GM23338 (cell line): ENCODE results near the gene KRTAP13-4. TPM values are rescaled to one million over a fixed set of nuclear protein-coding genes. Genes with fewer than 3 reads are reported as not detected.

ENCODE experiments used
- ATAC-seq: fragments of 200-7000 bp; cut with Tn5 transposase; 3 replicates; pipeline ENCODE4 v1.9.1; 2020
- DNase-seq: peaks from one replicate; pipeline ENCODE4 v3.0.0-alpha.2; 2015; ENCODE audit warnings: low spot score
- H2AFZ ChIP-seq: fragments of 200-600 bp; sonication (generic); 2 replicates; pipeline ENCODE4 v1.8.0; 2016; ENCODE audit warnings: antibody characterized with exemption, mild to moderate bottlenecking, moderate library complexity
- H3F3A ChIP-seq: fragments of 200-600 bp; sonication (generic); replicated peaks from 2 replicates; pipeline ENCODE4 v1.8.0; 2017; ENCODE audit warnings: antibody characterized with exemption, mixed run types, low read depth
- H3K27ac ChIP-seq: fragments of 200-600 bp; sonication (generic); 2 replicates; pipeline ENCODE4 v1.6.1; 2016; ENCODE audit warnings: low read depth
- H3K27me3 ChIP-seq: fragments of 200-600 bp; sonication (generic); 2 replicates; pipeline ENCODE4 v1.8.0; 2016; ENCODE audit warnings: mild to moderate bottlenecking, mixed run types, moderate library complexity; ENCODE audit not compliant: insufficient read depth
- H3K36me3 ChIP-seq: fragments of 200-600 bp; sonication (generic); 2 replicates; pipeline ENCODE4 v1.8.0; 2016; ENCODE audit warnings: mild to moderate bottlenecking; ENCODE audit not compliant: insufficient read depth
- H3K4me1 ChIP-seq: fragments of 200-600 bp; sonication (generic); 2 replicates; pipeline ENCODE4 v1.8.0; 2016; ENCODE audit warnings: mild to moderate bottlenecking, moderate library complexity; ENCODE audit not compliant: insufficient read depth
- H3K4me2 ChIP-seq: fragments of 200-600 bp; sonication (generic); 2 replicates; pipeline ENCODE4 v1.7.1; 2017; ENCODE audit warnings: mixed run types
- H3K4me3 ChIP-seq: fragments of 200-600 bp; sonication (generic); 2 replicates; pipeline ENCODE4 v1.6.1; 2016; ENCODE audit warnings: mixed run types
- H3K79me2 ChIP-seq: fragments of 200-600 bp; sonication (generic); replicated peaks from 2 replicates; pipeline ENCODE4 v1.8.0; 2017; ENCODE audit warnings: mild to moderate bottlenecking; ENCODE audit not compliant: insufficient read depth
- H3K9me2 ChIP-seq: fragments of 200-600 bp; sonication (generic); 2 replicates; pipeline ENCODE4 v1.8.0; 2017; ENCODE audit not compliant: insufficient read depth
- H4K20me1 ChIP-seq: fragments of 200-600 bp; sonication (generic); replicated peaks from 2 replicates; pipeline ENCODE4 v1.8.0; 2017; ENCODE audit warnings: mild to moderate bottlenecking; ENCODE audit not compliant: insufficient read depth
- H3K27ac Mint-ChIP-seq: 2 replicates; pipeline ENCODE4 v1.8.0; 2020; ENCODE audit warnings: inconsistent platforms, mild to moderate bottlenecking, moderate library complexity, mixed read lengths
- H3K27me3 Mint-ChIP-seq: 3 replicates; pipeline ENCODE4 v1.8.0; 2022; ENCODE audit warnings: low read depth, mild to moderate bottlenecking, moderate library complexity, mixed read lengths, inconsistent platforms; ENCODE audit not compliant: insufficient read depth, poor library complexity
- H3K36me3 Mint-ChIP-seq: 3 replicates; pipeline ENCODE4 v1.8.0; 2021; ENCODE audit warnings: low read depth, mild to moderate bottlenecking, inconsistent platforms, moderate library complexity, mixed read lengths
- H3K4me1 Mint-ChIP-seq: 3 replicates; pipeline ENCODE4 v1.8.0; 2020; ENCODE audit warnings: mild to moderate bottlenecking, inconsistent platforms, mixed read lengths
- H3K4me3 Mint-ChIP-seq: 3 replicates; pipeline ENCODE4 v1.8.0; 2021; ENCODE audit warnings: moderate library complexity, mild to moderate bottlenecking, inconsistent platforms, mixed read lengths
- H3K9me3 Mint-ChIP-seq: 3 replicates; pipeline ENCODE4 v1.8.0; 2020; ENCODE audit warnings: moderate library complexity, mild to moderate bottlenecking, inconsistent platforms, mixed read lengths
- CREB1 ChIP-seq: fragments of 250-450 bp; sonication (Bioruptor Pico); IDR thresholded peaks from 2 replicates; pipeline ENCODE4 v1.5.0; 2020; ENCODE audit warnings: low read depth, mild to moderate bottlenecking, moderate library complexity
- CTCF ChIP-seq, 2 experiments: fragments of 200-600 bp in 1 of 2; sonication (generic) in 1 of 2; conservative IDR thresholded peaks; 2 replicates each; pipeline versions ENCODE4 v1.5.1 to v1.6.1; 2016 to 2017; ENCODE audit warnings: antibody characterized with exemption in 2 of 2, low read depth in 2 of 2, mild to moderate bottlenecking in 2 of 2, moderate library complexity in 1 of 2
- ETS1 ChIP-seq: IDR thresholded peaks from 2 replicates; pipeline ENCODE4 v1.6.1; 2016; ENCODE audit warnings: antibody characterized with exemption
- EZH2 ChIP-seq: fragments of 200-600 bp; sonication (generic); IDR thresholded peaks from one replicate; pipeline ENCODE4 v1.8.0; 2017; ENCODE audit warnings: antibody characterized with exemption, mild to moderate bottlenecking, low read depth; ENCODE audit not compliant: unreplicated experiment
- EZH2phosphoT487 ChIP-seq: fragments of 200-600 bp; sonication (generic); IDR thresholded peaks from one replicate; pipeline ENCODE4 v1.8.1; 2018; ENCODE audit warnings: antibody characterized with exemption; ENCODE audit not compliant: unreplicated experiment
- JUNB ChIP-seq: IDR thresholded peaks from one replicate; pipeline ENCODE4 v1.6.1; 2016; ENCODE audit warnings: antibody characterized with exemption; ENCODE audit not compliant: unreplicated experiment
- NANOG ChIP-seq: IDR thresholded peaks from 2 replicates; pipeline ENCODE4 v1.6.1; 2016; ENCODE audit warnings: antibody characterized with exemption, borderline replicate concordance
- POLR2AphosphoS5 ChIP-seq: IDR thresholded peaks from 2 replicates; pipeline ENCODE4 v1.6.1; 2016; ENCODE audit warnings: antibody characterized with exemption, low read depth
- REST ChIP-seq: IDR thresholded peaks from one replicate; pipeline ENCODE4 v1.6.1; 2018; ENCODE audit warnings: antibody characterized with exemption; ENCODE audit not compliant: unreplicated experiment
- STAT1 ChIP-seq: IDR thresholded peaks from one replicate; pipeline ENCODE4 v1.6.1; 2016; ENCODE audit warnings: antibody characterized with exemption; ENCODE audit not compliant: unreplicated experiment
- ZNF114 ChIP-seq: fragments of 250-450 bp; sonication (Bioruptor Pico); IDR thresholded peaks from 2 replicates; pipeline ENCODE4 v1.5.0; 2020; ENCODE audit warnings: mild to moderate bottlenecking, moderate library complexity
- ZNF331 ChIP-seq: fragments of 250-450 bp; sonication (Bioruptor Pico); IDR thresholded peaks from 2 replicates; pipeline ENCODE4 v1.5.0; 2020; ENCODE audit warnings: low read depth, mild to moderate bottlenecking, moderate library complexity
- ZNF462 ChIP-seq: fragments of 250-450 bp; sonication (Bioruptor Pico); IDR thresholded peaks from 2 replicates; pipeline ENCODE4 v1.5.0; 2020; ENCODE audit warnings: mild to moderate bottlenecking, moderate library complexity
- polyA plus RNA-seq: library from polyadenylated mRNA; unstranded; fragments of >200 nt; fragmentation: Nextera tagmentation; extraction: Ambion mirVana; gene quantifications from 2 replicates; pipeline ENCODE4 v1.2.1, GENCODE V29; 2016
- total RNA-seq: library from RNA; depleted of rRNA; stranded (reverse); fragments of >200 nt; shearing (Covaris generic); gene quantifications from 2 replicates; pipeline ENCODE4 v1.2.3, GENCODE V29; 2014

Gene KRTAP13-4
- total and polyA plus RNA-seq, 2 experiments from 2014 or later: not detected

DNA sequence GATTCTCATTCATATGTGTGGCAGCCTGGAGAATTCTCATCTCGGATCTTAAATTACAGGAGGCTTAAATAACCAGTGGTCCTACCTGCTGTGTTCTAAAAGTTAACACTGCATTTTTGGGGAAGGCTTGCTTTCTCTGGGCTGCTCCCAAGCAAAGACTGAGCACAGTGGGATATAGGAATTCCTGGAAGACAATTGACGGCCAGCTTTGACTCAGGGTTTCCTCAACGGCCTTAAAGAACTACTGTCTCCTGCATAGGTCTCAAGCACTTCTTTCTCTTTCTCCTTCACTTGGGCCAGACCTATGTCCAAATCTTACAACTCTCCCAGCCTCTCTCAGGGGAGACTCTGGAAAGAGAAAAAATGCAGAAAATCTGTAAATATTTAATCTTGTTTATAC is 3.3 kb upstream of the KRTAP13-4 start:
- peak; percentile 99 for ATAC-seq

More for the DNA sequence above, 3.3 kb upstream of the KRTAP13-4 start:
- Mint-ChIP-seq H3K4me1 (peaks cover 40% of the 10 kb centered on the region), H3K27ac (peak overlapping the region; percentile 86; the same call in 1 of the 2 replicates), H3K36me3 (peaks cover 8% of the 10 kb centered on the region), H3K4me3 (no peak overlapping the region), H3K27me3 (peaks cover 4% of the 10 kb centered on the region), H3K9me3 (peaks cover 11% of the 10 kb centered on the region)
- no peak overlapping the region for H2AFZ ChIP-seq
- peaks cover 4% of the 10 kb centered on the region; the same call in 1 of the 2 replicates for H3K4me1 ChIP-seq
- DNase-seq: peak; percentile 86
- H3K27ac ChIP-seq: peak overlapping the region; percentile 35
- no peaks in the 10 kb centered on the region for H3K27me3 ChIP-seq
- no peaks in the 10 kb centered on the region for H3F3A ChIP-seq
- 0 out of 2 replicates have a peak, but pooled peaks cover 4% of the 10 kb centered on the region for H3K9me2 ChIP-seq
- H3K36me3 ChIP-seq: no peaks in the 10 kb centered on the region
- peak overlapping the region; percentile 19; the same call in 1 of the 2 replicates for H3K4me2 ChIP-seq
- no peak overlapping the region for H3K4me3 ChIP-seq
- TF ChIP-seq JUNB (no peak), STAT1 (no peak), EZH2phosphoT487 (no peak), REST (no peak), CTCF (conservative IDR thresholded peaks at IDR 0.05; ENCODE audit: low read depth in 2 of 2) (no peak), CREB1 (CRISPR knock-in tag) (no peak), NANOG (no peak), ZNF462 (CRISPR knock-in tag) (peak; percentile 99), ETS1 (no peak), EZH2 (no peak), ZNF114 (CRISPR knock-in tag) (peak; percentile 86), POLR2AphosphoS5 (no peak), ZNF331 (CRISPR knock-in tag) (no peak)
- no peaks in the 10 kb centered on the region for H3K79me2 ChIP-seq
- H4K20me1 ChIP-seq: no peaks in the 10 kb centered on the region
